GM21576 (cell line): ENCODE results near the gene IPO7.

Source experiments
- ATAC-seq: cut with Tn5 transposase; IDR thresholded peaks from one replicate; pipeline ENCODE4 v1.9.1; 2021; ENCODE audit warnings: mild to moderate bottlenecking, moderate library complexity; ENCODE audit not compliant: unreplicated experiment

Gene IPO7

DNA sequence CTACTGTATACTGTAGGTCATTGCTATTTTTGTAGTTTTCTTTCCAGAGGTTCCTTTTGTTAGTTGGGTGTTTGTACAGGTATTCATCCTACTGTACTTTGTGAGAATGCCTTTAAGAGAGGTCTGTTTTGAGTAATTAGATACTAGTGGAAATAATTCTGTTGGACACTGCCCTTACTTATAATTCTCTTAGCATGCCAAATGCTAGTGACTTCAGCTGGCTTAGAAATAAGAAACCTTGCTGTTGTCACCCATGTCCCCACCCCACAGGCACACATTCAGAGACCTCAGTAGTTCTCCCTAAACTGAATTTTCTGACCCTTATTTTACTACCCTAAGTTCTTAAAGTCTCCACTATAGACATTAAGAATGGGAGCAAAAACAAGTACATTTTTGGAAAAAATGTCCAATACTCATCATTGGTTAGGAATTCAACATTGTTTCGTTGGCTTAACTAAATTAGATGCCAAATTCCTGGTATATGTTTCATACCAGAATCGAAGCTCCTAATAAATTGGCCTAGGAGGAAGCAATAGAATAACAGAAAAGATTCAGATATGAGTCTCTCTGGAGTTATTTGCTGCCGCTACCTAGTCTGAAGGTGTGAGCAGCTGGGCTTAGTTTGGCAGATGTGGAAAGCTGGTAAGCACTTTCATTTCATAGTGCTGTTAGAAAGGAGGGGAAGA lies 104.8 kb downstream of the IPO7 start:
- no peak for ATAC-seq

DNA sequence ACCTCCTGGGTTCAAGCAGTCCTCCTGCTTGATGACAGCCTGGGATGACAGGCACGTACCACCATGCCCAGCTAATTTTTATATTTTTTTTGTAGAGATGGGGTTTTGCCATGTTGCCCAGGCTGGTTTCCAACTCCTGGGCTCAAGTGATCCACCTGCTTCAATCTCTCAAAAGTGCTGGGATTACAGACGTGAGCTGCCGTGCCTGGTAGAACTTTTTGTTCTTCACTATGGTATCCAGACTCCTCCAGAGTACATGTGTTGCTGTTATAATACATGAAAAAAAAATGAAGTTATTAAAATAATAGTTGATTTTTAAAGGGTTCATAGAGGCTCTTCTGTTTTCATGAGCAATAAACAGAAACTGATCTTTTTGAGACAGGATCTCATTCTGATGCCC lies 105.9 kb downstream of the IPO7 start:
- ATAC-seq: no peak

DNA sequence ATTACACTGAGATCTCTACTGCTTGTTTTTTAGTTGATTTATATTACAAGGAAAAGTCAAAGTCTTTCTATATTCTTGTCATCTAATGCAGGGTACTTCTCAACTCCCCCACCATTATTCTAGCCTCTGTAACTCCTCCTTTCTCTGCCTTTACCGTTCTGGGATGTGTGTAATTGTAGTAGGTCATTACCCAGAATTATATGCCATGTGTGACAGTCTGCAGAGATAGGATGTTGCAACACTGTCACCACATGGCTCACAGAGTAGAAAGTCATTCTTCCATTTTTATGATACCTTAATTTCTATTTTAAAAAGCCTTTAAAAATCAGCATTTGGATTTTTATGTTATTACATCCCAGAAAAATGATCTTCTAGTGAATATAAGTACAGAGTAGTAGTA lies 109.0 kb downstream of the IPO7 start:
- ATAC-seq: no peak

DNA sequence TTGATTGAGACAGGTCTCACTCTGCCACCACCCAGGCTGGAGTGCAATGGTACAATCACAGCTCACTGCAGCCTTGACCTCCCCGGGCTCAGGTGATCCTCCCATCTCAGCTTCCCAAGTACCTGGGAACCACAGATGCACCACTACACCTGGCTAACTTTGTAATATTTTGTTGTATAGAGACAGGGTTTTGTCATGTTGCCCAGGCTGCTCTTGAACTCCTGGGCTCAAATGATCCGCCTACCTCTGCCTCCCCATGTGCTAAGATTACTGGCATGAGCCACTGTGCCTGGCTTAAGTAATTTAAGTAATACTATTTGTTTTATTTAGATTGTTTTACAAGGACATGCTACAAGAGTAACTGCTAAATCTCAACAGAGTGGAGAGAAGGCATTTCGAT lies 109.9 kb downstream of the IPO7 start:
- no peak for ATAC-seq

DNA sequence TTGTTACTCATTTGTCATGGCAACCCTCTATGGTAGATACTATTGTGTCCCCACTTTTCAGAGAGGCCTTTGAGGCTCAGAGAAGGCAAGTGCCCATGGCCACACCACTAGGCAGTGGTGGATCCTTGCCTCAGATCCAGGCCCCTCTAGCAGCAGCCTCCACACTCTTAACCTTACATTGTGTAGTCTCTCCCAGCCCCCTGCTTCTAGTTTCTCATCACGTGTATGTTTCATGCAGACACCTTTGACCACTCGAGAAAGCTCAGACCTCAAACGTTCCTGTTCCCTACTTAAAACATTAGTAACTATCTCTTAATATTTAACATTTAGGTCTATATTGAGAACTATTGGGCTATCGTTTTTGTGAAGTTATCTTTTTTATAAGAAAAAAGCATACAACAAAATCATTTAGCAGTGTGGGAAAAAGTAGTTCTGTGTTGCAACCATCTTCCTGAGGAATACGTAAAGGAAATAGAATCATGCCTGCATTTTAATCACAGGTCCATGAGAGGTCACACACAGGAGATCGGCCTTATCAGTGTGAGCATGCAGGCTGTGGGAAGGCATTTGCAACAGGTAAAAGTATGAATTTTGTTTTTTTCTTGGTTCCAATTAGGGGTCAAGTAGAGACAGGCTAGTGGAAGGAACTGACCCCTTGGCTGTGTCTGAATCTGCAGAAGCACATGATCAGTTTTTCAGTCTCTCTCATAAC lies 111.5 kb downstream of the IPO7 start:
- no peak for ATAC-seq
